RKO (cell line): ENCODE data around the gene MED19.
"Not testable (repeated sequence)": the region's sequence is repeated elsewhere in the genome, so short reads cannot be mapped to it uniquely, and the experiment has no call there.

ENCODE experiments used
- DNase-seq: peaks from one replicate; pipeline ENCODE4 v3.0.0-alpha.2; 2016; ENCODE audit warnings: low spot score

The MED19 gene, protein sequence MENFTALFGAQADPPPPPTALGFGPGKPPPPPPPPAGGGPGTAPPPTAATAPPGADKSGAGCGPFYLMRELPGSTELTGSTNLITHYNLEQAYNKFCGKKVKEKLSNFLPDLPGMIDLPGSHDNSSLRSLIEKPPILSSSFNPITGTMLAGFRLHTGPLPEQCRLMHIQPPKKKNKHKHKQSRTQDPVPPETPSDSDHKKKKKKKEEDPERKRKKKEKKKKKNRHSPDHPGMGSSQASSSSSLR

DNA sequence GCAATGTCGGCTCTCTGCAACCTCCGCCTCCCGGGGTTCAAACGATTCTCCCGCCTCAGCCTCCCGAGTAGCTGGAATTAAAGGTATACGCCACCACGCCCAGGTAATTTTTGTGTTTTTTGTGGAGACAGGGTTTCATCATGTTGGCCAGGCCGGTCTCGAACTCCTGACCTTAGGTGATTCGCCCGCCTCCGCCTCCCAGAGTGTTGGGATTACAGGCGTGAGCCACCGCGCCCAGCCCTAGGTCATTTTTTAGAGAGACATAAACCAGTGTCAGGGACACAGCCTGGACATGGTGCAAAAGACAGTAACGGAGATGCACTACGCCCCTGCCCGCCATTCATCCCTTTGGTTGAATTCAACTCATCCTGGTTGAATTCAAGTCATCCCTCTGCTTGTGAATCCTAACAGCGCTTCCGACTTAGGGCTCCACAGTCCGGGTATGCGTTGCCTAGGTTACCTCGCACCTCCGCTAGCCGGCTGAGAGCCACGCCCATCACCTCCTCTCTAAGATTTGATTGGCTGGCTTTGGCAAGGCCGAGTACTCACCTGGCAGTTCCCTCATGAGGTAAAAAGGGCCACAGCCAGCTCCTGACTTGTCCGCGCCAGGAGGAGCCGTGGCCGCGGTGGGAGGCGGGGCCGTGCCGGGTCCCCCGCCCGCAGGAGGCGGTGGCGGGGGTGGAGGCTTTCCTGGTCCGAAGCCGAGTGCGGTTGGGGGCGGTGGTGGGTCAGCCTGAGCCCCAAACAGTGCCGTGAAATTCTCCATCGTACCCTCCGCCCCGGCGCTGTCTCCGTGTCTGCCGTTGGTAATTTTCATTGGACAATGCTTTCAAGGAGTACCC is at the start of gene MED19:
TSS of gene MED19 (minus strand) at position 802 of the 842 bp plus-strand sequence. CDS start at position 766, 36 bp downstream.
- DNase-seq = peak; percentile 83

DNA sequence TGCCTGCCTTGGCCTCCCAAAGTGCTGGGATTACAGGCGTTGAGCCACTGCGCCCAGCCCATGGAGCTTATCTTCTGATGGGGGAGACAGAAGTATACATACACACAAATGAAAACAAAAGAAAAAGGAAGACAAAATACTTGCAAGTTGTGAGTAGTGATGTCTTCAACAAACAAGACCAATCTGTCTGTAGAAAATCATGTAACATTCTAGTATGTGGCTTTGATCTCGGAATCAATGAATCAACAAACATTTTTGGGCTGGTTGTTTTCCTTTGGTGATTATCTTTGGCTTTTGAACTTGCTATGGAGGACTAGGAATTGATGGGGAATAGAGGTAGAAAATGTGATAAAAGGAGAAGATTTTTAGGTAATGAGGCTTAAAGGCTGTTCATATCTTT is 46.2 kb upstream of the MED19 start:
- DNase-seq = no peak

DNA sequence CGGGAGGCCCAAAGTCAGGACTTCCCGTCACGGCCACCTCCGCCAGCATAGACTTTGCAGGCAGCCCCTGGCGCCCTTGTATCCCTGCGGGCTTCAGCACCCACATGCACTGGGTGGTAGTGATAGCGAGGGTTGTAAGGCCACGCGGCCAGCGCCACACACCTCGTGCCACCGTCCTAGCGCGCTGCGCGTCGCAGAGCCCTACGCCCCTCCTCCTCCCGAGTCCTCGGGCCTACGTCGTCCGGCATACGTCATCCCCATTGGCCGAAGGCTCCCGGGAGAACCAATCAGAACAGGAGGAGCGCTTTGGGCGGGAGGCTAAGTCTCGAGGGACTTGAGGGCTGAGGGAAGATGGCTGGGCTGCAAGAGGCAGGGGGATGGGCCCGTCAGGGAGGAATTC is 40.9 kb upstream of the MED19 start:
- no peak for DNase-seq

DNA sequence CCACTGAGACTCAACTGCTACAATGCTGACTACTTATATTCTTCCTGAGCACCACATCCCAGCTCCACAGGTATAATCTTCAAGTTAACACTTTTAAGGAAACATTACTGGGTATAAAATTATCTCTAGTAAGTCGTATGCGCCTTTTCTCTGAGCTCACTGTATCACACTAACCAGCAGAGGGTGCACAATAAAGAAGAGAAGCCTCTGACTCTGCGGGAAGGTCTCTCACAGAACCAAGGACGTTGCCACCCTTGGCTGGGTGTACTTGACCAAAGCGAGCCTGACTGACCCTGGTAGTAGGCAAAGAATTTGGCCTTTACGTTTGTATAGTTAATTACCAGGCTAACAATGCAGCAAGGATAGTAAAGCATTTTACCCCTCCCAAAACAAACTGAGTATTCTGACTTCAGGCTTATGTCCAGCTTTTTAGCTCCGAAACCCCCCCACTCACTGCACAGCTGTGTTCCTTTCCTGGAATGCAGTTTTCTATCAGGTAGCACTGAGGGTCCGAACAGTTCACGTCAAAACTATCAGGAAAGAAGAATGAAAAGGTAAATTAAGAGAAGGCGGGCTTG is 39.8 kb upstream of the MED19 start, which contains the start of gene BTBD18:
TSS of gene BTBD18 (minus strand) at position 144 of the 578 bp plus-strand sequence. CDS start 631 bp downstream, outside the sequence.
- DNase-seq = peak; percentile 49

DNA sequence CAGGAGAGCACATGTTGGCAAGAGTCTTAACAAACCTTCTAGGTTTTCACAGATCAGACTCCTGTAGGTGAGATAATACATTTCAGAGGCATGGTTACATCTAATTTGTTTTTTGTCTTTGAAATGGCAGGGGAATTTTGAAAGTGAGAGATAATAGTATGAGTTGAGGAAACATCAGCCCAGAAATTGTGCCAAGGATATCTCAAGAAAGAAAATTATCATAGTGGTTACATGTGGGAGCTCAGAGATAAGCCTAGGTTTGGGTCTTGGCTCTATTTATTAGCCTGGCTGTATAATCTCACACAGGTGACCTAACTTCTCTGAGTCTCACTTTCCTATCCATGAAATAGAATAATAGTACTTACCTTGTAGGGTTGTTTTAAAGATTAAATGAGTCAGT is 39.2 kb upstream of the MED19 start:
- no peak for DNase-seq

DNA sequence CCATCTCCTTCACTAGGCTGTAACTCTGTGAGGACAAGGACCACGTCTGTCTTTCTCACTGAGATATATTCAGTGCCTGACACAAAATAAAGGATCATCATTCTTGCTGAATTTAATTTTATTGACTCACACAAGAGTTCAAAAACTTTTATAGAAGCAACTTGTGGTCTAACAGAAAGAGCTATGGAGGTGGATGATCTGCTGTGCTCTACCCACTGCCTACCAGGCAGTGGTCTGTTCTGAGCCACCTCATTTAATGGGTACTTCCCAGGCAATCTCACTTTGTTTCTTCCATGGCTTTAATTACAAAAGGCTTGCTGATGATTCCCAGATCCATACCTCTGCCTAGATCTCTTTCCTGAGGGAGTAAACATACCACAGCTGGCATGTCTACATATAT is 34.9 kb upstream of the MED19 start:
- DNase-seq = no peak

DNA sequence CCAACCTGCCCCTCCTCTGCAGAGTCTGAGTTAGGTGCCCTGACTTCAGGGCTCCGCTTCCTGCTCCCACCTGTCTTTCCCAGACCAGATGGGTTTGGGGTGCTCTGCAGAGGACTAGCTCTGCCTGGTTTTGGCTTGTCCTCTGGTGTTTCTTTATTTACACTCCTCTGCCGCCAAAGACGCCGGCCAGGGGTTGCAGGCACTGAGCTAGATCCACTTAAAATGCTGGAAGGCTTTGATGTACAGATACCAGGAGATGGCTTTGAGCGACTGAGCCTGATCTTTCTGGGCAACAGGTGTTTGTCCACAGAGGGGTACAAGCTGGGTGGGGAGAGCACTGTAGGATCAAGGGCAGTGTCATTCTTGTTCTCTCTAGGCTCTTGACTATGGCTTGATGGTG is 33.2 kb upstream of the MED19 start:
- no peak for DNase-seq

DNA sequence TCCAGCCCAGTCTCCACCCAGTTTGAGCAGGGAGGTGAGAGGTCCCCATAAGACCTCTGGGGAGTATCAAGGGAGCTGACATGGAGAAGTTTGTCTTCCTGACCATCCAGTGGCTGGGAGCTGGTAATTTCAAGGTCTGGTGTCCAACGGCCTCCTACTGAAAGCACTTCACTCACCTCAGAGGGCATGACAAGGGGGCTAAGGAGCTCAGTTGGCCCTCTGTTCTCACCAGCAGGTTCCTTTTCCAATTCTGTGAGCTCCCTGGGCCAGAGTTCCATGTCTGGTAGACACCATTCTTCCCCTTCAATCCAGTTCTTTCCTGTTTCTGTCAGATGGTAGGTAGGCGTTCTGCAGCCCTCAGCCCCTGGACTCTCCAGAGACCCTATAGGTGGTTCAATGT is 32.3 kb upstream of the MED19 start:
- no peak for DNase-seq

DNA sequence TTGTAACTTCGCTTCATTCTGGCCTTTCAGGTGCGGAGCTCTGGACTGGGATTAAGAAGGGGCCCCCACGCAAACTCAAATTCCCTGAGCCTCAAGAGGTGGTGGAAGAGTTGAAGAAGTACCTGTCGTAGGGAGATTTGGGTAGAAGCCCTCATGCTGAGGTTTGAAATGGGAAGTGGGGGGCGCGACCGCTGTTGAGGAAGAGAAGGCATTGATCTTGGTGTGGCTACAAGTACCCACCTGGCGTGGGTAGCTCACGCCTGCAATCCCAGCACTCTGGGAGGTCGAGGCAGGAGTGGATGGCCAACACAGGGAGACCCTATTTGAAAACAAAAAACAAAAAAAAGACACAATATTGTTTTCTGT is 30.1 kb upstream of the MED19 start:
- DNase-seq = no peak

DNA sequence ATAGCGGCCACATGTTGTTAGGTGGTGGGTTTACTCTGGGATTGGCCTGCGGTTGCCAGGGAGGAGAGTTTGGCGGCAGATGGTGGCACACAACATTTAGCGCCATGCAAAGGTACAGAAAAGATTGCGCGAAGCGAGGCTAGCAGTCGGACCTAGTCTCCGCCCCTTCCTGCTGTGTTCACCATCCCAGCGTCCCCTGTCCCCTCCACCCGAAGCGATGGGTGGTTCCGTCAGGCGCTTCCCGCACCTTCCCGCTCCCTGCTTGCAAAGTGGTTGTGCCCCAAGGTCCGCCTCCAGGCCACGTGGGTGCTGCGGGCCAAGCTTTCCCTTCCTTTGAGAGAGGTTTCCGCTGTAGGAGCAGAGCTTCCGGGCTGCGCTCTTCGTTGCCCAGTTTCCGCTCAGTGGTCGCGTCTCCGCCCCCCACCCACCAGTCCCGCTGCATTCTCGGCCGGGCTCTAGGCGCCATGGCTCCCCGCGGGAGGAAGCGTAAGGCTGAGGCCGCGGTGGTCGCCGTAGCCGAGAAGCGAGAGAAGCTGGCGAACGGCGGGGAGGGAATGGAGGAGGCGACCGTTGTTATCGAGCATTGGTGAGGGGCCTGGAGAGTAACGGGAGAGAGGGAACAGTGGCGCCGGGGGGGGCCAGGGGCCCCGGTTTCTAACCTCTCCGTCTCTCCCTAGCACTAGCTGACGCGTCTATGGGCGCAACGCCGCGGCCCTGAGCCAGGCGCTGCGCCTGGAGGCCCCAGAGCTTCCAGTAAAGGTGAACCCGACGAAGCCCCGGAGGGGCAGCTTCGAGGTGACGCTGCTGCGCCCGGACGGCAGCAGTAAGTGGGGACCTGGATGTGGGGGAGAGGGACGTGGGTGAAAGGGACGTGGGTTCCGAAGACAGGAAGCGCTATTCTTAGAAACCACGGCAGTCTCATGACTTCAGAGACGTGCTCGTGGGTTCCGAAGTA is 29.4 kb upstream of the MED19 start, which contains the start of gene SELENOH:
TSS of gene SELENOH (plus strand) at position 360 of the 955 bp plus-strand sequence. CDS start at position 465, 105 bp downstream.
- peak; percentile 97 for DNase-seq

DNA sequence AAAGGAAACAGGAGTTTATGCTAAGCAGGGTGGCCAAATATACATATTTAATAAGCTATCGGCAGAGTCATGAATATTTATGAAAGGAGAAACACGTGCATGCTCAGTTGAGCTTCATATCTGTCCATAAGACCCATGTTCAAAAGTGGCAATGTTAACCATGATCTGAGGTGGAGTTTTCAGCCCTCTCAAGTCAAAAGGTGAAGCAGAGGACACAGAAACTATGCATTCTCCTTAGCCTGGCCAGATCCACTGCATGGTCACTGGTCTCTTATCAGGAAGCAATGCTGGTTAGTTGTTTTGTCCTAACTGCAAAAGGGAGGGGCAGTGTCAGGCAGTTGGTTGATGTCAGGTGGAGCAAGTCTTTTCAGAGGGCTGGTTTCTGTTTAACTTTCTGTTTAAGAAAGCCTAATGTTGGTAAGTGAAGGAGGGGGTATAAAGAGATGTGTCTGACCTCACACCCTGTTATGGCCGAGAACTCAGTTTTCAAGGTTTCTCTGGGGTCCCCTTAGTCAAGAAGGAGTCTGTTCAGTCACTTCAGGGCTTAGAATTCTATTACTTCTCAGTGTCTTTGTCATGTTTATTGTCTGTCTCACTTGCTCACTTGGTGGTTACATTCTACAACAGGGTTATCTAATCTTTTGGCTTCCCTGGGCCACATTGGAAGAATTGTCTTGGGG is 23.7 kb upstream of the MED19 start:
- no peak for DNase-seq

DNA sequence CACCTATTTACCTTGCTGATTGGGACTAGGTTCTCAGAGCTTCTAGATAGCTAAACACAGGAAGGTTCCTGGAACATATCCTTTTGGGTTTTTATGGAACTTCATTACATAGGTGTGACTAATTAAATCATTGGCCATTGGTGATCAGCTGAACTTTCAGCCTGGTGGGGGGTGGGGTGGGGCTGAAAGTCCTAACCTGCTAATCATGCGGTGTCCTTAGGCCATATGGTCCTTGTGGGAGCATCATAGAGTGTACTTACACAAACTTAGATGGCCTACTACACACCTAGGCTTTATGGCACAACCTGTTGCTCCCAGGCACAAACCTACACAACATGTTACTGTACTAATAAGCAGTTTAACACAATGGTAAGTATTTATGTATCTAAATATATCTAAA is 20.6 kb upstream of the MED19 start:
- no peak for DNase-seq

DNA sequence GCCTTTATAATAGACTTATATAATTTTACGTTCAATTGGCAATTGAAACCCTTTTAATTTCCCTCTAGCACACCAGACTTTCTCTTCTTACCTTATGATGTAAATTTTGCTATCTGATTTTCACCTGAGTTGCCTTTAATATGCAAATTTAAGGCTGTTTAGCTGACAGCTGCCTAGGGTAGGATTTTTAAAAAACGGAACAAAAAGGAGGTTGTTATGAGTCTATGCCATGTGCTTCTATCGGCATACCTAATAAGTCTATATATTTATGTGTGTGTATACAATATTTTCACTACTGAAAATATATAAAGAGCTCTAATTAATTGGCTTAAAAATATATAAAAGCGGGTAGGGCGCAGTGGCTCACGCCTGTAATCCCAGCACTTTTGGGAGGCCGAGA is 17.5 kb upstream of the MED19 start:
- no peak for DNase-seq

DNA sequence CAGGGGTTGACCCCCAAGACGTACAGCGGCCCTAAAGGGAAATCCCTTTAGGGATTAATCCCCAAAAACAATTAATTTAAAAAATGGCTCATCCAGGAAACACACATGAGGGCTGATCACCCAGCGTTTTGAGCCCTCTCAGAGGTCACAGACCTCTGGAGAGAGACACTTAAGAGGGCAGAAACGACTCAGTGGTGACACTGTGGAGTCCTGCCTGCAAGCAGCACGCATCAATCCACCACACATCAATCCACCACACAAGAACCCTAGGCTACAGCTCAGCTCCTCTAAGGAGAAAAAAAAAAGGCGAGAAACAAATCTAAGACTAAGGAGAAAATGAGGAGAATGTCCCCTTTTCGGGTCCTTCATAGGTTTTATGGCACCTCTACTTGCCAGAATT is 16.8 kb upstream of the MED19 start:
- DNase-seq = no peak

DNA sequence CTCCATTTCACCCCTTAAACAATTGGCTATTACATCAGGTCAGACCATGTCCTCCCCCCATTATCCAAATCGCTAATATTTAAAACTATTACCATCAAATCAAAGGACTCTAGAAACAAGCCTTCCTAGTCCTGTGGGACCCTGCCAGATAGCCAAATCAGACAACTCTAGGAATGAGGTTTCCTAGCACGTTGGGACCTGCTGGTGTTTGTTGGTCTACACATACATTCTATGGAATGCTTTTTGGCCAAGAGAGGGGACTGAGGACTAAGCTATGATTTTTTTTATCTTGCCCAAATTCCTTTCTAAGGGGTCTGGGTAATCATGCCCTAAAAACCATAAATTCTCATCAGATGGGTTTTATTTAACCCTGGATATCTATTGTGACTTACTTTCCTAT is 15.2 kb upstream of the MED19 start:
- no peak for DNase-seq

DNA sequence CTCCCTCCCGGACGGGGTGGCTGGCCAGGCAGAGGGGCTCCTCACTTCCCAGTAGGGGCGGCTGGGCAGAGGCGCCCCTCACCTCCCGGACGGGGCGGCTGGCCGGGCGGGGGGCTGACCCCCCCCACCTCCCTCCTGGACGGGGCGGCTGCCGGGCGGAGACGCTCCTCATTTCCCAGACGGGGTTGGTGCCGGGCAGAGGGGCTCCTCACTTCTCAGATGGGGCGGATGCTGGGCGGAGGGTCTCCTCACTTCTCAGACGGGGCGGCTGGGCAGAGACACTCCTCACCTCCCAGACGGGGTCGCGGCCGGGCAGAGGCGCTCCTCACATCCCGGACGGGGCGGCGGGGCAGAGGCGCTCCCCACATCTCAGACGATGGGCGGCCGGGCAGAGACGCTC is 4.7 kb upstream of the MED19 start:
- not testable (repeated sequence) for DNase-seq

DNA sequence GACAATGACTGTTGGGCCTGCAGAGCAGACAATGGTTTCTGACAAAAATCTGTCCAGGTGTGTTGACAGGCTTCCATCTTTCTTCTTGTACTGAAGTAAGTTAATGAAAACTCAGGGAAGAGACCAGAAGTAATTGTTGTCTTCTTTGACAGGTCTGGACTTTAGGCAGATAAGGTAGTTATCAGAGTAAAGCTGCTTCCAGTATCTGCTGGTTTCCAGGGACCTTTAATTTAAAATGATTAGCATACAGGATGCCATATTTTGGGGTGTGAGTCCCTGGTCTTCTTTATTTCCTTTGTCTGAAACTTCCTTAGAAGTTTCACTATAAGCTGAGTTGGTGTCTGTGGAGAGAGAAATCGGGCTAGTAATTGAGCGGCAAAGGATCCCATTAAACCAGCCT is 1.8 kb upstream of the MED19 start:
- DNase-seq = no peak

DNA sequence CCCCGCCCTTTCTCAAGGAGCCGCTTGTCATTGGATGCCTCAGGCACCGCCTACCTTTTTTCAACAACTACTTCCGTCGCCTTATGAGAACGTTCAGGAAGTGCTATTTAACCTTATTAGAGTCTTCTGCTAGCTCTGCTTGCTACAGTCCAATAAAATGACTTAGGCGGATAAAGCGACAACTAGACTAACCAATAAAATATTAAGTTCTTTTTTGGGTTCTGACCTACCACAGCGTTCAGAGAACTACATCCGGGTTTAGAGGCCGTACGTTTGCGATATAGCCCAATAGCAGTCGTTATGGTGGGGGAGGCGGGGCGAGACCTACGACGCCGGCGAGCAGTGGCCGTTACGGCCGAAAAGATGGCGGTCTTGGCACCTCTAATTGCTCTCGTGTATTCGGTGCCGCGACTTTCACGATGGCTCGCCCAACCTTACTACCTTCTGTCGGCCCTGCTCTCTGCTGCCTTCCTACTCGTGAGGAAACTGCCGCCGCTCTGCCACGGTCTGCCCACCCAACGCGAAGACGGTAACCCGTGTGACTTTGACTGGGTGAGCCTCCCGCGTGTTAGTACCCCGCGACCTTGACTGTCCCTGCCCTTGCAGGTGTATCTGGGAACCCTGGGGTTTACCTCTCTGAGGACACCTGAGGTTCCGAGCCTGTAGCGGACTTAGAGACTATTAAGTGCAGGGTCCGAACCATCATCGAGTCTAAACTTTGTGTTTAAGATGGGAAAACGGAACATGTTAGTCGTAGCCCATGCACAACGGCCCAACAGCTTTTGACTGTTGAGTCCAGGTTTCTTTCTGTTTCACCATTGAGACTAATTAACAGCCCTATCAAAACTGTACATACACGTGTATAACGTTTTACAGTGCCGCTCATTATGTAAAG is 488 bp upstream of the MED19 start, which contains the start of gene TMX2:
TSS of gene TMX2 (plus strand) at position 338 of the 895 bp plus-strand sequence. CDS start at position 364, 26 bp downstream.
- peak; percentile 100 for DNase-seq

DNA sequence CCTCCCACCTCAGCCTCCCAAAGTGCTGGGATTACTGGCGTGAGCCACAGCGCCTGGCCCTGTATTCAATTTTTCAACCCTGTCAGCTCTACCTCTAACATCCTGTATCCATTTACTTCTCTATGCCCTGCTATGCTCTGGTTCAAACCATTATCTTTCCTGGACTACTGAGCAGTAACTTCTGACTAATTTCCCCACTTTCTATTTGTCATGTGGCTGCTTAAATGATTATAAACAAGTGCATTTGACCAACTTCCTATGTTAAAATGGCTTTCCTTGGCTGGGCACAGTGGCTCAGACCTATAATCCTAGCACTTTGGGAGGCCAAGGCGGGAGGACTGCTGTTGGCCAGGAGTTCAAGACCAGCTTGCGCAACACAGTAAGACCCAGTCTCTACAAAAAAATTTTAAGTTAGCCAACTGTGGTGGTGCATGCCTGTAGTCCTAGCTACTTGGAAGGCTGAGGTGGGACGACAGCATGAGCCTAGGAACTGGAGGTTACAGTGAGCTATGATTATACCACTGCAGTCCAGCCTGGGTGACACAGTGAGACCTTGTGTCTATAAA is 2.1 kb downstream of the MED19 start:
- no peak for DNase-seq

DNA sequence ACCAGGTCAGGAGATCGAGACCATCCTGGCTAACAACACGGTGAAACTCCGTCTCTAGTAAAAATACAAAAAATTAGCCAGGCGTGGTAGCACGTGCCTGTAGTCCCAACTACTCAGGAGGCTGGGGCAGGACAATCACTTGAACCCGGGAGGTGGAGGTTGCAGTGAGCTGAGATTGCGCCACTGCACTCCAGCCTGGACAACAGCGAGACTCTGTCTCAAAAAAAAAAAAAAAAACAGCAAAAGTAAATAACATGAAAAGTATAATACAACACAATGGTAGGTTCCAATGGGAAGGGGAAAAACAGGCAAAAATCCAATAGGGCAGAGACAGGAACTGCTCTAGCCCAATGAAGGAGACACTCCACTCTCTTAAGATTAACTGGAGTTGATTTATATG is 6.6 kb downstream of the MED19 start:
- DNase-seq = not testable (repeated sequence)
